ENCODE results near the gene TMED10.
"Not testable (repeated sequence)": the region's sequence is repeated elsewhere in the genome, so short reads cannot be mapped to it uniquely, and the experiment has no call there.

The TMED10 gene

GRCh38 chr14:75184492-75184891 is 8.1 kb upstream of the TMED10 start:
- DNase-seq = no peak
- TF ChIP-seq POLR2A (IDR thresholded peaks at IDR 0.05; ENCODE audit: low read length) (no peak), GATA1 (IDR thresholded peaks at IDR 0.05; ENCODE audit: low read depth, low read length) (no peak)

DNA sequence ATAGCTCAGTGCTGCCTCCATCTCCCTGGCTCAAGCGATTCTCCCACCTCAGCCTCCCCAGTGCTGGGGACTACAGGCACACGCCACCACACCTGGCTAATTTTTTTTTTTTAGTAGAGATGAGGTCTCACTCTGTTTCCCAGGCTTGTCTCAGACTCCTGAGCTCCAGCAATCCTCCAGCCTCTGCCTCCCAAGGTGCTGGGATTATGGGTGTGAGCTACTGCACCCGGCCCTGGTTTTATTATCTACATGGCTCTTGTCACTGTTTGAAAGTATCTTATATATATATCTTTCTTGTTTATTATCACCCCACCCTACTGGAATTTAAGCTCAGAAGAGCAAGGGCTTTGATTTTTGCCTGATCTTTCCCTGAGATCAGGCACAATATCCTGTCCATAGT is 7.6 kb upstream of the TMED10 start:
- TF ChIP-seq GATA1 (IDR thresholded peaks at IDR 0.05; ENCODE audit: low read depth, low read length) = no peak
- no peak for TF ChIP-seq POLR2A (IDR thresholded peaks at IDR 0.05; ENCODE audit: low read length)

DNA sequence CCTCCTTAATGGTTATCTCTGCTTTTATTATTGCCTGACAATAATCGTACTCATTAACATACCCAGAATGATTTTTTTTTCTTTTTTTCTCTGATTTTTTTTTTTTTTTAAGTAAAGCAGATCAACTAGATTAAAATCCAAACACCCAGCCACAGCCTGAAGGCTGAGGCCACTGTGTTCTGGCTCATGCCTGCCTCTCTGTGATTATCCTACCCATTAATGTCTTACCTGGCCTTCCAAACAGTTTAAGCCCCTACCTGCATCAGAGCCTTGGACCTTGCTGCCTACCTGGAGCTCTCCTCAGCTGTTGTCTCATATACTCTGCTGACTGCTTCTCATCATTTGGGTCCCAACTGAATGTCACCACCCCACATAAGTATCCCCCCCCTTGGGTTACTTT is 6.8 kb upstream of the TMED10 start:
- DNase-seq = no peak
- TF ChIP-seq GATA1 (IDR thresholded peaks at IDR 0.05; ENCODE audit: low read depth, low read length) (no peak), POLR2A (IDR thresholded peaks at IDR 0.05; ENCODE audit: low read length) (no peak)

More for the DNA sequence above, 7.6 kb upstream of the TMED10 start:
- no peak for DNase-seq

- no peak for DNase-seq
These were observed 6.4 kb upstream of the TMED10 start for GRCh38 chr14:75182821-75183220.

GRCh38 chr14:75182163-75182562 is 5.8 kb upstream of the TMED10 start:
- DNase-seq = not testable (repeated sequence)

More at GRCh38 chr14:75182821-75183220, 6.4 kb upstream of the TMED10 start:
- TF ChIP-seq GATA1 (IDR thresholded peaks at IDR 0.05; ENCODE audit: low read depth, low read length) (no peak), POLR2A (IDR thresholded peaks at IDR 0.05; ENCODE audit: low read length) (no peak)

DNA sequence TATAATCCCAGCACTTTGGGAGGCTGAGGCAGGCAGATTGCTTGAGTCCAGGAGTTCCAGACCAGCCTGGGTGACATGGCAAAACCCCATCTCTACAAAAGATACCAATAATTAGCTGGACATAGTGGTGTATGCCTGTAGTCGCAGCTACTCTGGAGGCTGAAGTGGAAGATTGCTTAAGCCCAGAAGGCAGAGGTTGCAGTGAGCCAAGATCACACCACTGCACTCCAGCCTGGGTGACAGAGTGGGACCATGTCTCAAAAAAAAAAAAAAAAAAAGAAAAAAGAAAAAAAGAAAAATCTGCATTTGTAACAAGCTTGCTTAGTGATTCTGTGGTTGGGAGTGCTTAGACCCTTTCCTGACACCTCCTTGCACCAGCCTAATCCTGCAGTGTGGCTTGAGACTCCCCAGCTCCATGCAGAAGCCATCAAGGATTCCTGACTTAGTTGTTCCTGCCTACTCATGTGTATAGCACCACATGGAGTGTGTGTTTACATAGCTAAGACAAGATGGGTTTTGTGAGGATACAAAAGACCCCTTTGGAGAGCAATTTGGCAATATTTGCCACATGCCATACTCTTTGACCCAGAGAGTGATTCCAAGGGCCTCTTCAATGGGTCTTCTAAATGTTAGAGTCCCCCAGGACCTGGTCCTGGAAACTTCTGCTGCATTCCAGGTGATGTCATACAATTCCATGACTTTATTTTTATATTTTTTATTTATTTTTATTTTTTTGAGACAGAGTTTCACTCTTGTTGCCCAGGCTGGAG is 5.1 kb upstream of the TMED10 start:
- TF ChIP-seq POLR2A (IDR thresholded peaks at IDR 0.05; ENCODE audit: low read length) = no peak
- no peak for TF ChIP-seq GATA1 (IDR thresholded peaks at IDR 0.05; ENCODE audit: low read depth, low read length)
- no peak for DNase-seq

- DNase-seq = no peak
- no peak for TF ChIP-seq POLR2A (IDR thresholded peaks at IDR 0.05; ENCODE audit: low read length)
- no peak for TF ChIP-seq GATA1 (IDR thresholded peaks at IDR 0.05; ENCODE audit: low read depth, low read length)
These were observed 703 bp downstream of the TMED10 start for GRCh38 chr14:75175677-75176141.

DNA sequence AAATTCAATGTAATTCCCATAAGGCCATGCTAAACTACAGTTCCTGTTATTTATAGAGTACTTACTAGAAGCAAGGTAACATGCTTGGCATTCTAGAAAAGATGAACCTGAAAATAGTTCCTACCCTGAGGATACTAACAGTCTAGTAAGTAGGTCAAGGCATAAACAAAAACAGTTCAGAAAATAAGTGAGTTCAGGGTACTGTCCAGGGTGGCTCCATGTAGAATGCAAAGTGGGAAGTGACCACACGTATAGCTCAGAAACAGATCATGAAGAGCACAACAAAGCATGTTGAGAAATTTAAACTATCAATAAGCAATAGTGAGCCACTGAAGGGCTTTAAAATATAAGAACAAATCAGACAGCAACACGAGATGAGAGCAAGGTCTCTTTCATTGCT is 2.3 kb downstream of the TMED10 start:
- no peak for DNase-seq
- TF ChIP-seq POLR2A (IDR thresholded peaks at IDR 0.05; ENCODE audit: low read length) (no peak), GATA1 (IDR thresholded peaks at IDR 0.05; ENCODE audit: low read depth, low read length) (no peak)

DNA sequence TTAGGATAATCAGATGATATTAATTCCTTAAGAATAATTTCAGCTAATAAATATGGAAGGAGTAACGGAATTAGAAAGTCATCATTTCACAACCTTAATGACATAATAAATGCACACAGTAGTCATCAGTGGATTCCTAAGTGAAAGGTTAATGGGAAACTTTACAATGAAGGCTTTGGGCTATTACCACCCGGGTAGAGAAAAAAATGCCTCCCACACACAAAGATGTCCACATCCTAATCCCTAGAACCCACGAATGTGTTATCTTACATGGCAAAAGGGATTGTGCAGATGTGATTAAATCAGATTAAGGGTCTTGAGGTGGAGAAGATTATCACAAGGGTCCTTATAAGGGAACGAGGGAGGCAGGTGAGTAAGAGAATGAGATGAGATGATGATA is 5.6 kb downstream of the TMED10 start:
- DNase-seq = no peak
- no peak for TF ChIP-seq POLR2A (IDR thresholded peaks at IDR 0.05; ENCODE audit: low read length)
- no peak for TF ChIP-seq GATA1 (IDR thresholded peaks at IDR 0.05; ENCODE audit: low read depth, low read length)

- no peak for DNase-seq
- no peak for TF ChIP-seq GATA1 (IDR thresholded peaks at IDR 0.05; ENCODE audit: low read depth, low read length)
- TF ChIP-seq POLR2A (IDR thresholded peaks at IDR 0.05; ENCODE audit: low read length) = no peak
These were observed 7.7 kb downstream of the TMED10 start for GRCh38 chr14:75168586-75169335.

DNA sequence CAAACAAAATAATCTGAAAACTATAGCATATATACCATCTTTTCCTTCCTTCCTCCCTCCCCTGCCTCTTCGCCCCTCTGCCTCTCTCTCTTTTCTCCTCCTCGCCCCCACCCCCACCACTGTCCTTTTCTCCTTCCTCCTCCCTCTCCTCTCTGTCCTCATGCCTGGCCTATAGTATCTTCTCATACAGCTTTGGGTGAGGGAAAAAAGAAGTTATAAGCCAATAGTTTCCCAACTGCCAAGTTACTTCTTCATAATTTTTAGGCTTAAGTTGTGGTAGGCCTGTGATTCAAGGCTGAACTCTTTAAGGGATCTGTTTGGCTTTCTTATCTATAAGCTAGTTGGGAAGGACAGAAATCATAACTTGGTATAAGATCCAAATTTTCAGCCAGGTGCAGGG is 9.1 kb downstream of the TMED10 start:
- DNase-seq = no peak
- TF ChIP-seq POLR2A (IDR thresholded peaks at IDR 0.05; ENCODE audit: low read length) (no peak), GATA1 (IDR thresholded peaks at IDR 0.05; ENCODE audit: low read depth, low read length) (no peak)

GRCh38 chr14:75165586-75166391 is 10.6 kb downstream of the TMED10 start:
- no peak for DNase-seq

GRCh38 chr14:75164809-75165208 is 11.6 kb downstream of the TMED10 start:
- no peak for DNase-seq
- TF ChIP-seq POLR2A (IDR thresholded peaks at IDR 0.05; ENCODE audit: low read length) (no peak), GATA1 (IDR thresholded peaks at IDR 0.05; ENCODE audit: low read depth, low read length) (no peak)

More at GRCh38 chr14:75165586-75166391, 10.6 kb downstream of the TMED10 start:
- TF ChIP-seq POLR2A (IDR thresholded peaks at IDR 0.05; ENCODE audit: low read length) (no peak), GATA1 (IDR thresholded peaks at IDR 0.05; ENCODE audit: low read depth, low read length) (no peak)

GRCh38 chr14:75163677-75164076 is 12.7 kb downstream of the TMED10 start:
- DNase-seq = no peak
- no peak for TF ChIP-seq POLR2A (IDR thresholded peaks at IDR 0.05; ENCODE audit: low read length)
- TF ChIP-seq GATA1 (IDR thresholded peaks at IDR 0.05; ENCODE audit: low read depth, low read length) = no peak

Data from erythroblast (primary cell).